GM19397 (cell line): ENCODE data around the gene ANKRD53.

Experiments used
- ATAC-seq: cut with Tn5 transposase; IDR thresholded peaks from one replicate; pipeline ENCODE4 v1.9.1; 2021; ENCODE audit warnings: mild to moderate bottlenecking, moderate library complexity; ENCODE audit not compliant: unreplicated experiment

ANKRD53 gene, protein sequence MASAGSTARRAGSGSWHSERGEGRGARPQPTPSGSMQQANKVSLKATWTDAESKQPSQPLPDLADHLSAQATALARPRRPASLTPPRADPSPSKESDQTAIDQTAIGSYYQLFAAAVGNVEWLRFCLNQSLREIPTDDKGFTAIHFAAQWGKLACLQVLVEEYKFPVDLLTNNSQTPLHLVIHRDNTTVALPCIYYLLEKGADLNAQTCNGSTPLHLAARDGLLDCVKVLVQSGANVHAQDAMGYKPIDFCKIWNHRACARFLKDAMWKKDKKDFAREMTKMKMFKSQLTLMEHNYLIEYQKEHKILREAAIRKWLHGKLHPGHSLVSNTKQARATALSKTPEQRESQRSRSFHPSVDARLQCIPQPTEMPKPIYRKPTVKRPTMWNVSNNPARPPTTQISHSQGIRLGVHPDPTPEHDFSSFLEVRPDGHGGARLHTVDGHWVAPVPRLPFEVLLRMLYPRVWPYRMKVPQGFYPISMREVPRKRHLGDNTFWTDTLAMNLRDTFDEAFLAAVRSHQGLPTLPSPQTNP

DNA sequence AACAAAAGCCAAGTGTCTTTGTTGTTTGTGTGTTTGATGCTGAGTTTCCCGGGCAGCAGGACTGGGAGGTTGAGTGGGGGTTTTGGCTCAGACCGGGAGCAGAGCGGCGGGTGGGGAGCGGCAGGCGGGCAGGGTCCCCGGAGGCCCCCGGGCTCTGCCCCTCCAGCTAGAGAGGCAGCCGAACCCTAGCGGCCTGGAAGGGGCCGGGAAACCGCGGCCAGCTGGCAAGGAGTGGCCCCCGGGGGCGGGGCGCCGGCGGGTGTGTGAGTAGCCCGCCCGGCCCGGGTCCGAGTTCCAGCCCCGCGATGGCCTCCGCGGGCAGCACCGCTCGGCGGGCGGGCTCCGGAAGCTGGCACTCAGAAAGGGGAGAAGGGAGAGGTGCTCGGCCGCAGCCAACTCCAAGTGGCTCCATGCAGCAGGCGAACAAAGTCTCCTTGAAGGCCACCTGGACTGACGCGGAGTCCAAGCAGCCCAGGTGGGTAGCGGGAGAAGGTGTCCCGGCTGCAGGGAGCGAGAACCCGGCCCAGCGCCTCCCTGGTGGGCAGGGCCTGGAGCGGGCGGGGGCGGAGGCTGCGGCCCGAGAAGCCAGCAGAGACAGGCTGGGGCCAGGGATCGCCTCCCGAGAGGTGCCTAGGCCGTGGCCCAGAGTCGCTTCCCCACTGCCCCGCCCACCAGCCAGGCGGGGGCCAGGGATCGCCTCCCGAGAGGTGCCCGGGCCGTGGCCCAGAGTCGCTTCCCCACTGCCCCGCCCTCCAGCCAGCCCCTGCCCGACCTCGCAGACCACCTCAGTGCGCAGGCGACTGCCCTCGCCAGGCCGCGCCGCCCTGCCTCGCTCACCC is at the start of gene ANKRD53:
TSS of gene ANKRD53 (plus strand) at position 290 of the 839 bp plus-strand sequence. CDS start at position 306, 16 bp downstream.
- ATAC-seq = no peak

DNA sequence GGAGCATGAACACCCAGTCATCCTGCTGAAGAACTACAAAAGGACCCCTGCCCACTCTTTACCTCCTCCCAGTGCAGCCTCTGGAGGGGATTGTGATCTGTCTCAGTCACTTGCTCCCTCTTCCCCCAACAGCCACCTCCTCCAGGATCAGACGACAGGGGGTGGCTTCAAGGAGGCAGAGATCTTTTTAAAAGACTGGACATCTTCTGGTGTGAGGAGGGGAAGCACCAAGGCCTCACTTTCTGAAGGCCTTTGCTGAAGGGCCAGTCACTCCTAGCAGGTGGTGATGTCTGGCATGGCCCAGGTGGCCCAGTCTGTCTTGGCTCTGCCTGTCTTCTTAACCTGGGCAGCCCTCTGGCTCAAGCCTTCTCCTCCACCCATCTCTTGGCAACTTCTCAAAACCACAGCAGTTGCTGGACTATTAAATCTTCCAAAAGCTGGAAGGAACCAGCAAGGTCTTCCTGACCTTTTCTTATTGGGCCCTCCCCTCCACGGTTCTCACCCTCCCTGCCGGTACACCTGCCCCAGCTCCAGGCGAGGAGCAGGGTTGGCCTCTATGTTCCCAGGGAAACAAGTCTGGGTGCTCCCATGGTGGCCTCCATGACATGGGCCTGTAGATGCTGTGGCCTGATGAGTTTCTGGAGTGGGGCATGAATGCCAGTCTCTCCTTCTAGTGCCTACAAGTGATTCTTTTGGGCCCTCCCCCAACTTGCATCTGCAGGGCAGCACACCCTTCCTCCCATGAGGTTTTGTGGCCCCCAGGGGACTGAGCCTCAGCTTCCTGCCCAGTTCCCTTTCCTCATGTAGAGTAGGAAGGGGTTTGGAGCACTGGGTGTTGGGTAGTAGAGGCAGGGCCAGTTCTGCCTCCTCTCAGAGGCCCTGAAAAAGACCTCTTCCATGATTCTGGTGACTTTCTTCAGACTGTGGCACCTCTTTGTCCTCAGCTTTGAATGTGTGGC is 47.8 kb upstream of the ANKRD53 start:
- no peak for ATAC-seq

DNA sequence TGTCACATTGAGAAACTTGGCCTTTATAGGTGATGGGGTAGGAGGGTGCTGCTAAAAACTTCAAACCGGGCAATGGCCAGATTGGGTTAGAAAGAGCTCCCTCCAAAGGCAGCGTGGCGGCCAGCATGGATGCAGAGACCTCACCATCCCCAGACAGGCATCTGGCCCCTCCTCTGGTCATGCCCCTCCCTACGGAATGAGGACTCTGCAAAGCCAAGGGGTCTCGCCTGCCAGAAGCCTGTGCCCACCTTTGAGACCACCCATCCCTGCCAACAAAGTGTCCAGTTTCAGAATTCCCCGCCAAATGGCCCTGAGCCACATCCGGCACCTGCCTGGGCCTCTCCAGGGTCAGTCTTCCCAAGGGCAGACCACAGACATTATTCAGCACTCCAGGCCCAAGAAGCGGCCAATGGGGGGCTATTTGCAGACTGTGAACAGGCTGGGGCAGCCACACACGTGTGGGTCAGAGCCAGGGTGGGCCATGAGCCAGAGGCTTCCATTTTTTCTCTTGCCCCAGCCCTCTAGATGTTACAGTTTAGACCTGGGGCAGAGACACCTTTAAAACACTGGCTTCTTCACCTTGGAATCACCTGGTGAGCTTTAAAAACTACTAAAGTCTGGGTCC is 46.9 kb upstream of the ANKRD53 start:
- no peak for ATAC-seq

DNA sequence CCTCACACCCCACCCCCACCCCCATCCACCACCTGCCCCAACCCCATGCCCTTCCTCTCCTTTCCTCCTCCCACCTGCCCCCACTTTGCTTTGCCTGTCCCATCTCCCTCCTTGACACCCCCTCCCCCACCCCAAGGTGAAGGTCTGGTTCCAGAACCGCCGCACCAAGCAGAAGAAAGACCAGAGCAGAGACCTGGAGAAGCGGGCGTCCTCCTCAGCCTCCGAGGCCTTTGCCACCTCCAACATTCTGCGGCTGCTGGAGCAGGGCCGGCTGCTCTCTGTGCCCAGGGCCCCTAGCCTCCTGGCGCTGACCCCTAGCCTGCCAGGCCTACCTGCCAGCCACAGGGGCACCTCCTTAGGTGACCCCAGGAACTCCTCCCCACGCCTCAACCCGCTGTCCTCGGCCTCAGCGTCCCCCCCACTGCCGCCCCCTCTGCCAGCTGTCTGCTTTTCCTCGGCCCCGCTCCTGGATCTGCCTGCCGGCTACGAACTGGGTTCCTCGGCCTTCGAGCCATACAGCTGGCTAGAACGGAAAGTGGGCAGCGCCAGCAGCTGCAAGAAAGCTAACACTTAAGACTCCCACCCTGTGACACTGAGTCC is 45.7 kb upstream of the ANKRD53 start:
- no peak for ATAC-seq

DNA sequence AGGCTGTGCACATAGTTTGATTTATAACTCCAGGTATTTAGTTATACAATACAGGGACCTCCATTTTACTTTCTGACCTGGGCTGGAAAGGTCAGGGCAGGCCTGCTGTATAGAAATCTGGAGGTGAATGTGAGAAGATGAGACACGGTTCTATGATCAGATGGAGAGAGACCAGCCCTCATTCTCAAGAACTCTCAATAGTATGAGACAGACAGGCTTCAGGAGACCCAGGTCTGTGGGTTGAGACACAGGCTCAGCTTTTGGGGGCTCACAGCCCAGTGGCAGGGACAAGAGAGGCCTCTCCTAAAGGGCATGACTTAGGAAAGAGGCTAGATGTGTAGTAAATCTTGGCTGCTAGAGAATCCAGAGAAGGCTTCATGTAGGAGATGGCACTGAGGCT is 43.4 kb upstream of the ANKRD53 start:
- no peak for ATAC-seq

DNA sequence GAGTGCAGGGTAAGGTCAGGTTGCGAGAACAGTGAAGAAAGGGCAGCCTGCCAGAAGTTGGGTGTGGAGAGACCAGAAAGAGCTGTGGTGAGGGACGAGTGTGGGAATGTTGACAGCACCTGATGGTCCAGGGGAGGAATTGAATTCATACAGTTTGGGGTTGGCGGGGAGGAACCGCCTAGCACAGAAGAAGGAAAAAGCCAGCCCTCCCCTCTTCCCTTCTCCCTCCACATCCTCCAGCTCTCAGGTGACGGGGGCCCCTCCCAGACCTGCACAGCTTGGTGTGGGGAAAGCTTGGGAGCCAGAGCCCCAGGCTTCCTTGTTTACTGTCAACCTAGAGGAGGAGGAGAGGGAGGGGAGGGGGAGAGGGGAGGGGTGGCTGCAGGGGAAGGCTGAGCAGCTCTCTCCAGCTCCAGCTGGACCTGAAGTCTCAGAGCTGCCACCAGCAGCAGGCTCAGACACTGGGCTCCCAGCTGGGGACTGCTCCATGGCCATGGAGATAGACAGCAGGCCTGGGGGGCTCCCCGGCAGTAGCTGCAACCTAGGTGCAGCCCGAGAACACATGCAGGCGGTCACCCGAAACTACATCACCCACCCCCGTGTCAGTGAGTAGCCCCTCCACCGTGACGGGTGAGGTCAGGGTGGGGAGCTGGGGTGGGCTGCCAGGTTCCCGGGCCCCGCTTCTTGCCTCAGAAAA is 42.8 kb upstream of the ANKRD53 start, which contains the start of gene ATP6V1B1:
TSS of gene ATP6V1B1 (plus strand) at position 433 of the 697 bp plus-strand sequence. CDS start at position 488, 55 bp downstream.
- ATAC-seq = no peak

DNA sequence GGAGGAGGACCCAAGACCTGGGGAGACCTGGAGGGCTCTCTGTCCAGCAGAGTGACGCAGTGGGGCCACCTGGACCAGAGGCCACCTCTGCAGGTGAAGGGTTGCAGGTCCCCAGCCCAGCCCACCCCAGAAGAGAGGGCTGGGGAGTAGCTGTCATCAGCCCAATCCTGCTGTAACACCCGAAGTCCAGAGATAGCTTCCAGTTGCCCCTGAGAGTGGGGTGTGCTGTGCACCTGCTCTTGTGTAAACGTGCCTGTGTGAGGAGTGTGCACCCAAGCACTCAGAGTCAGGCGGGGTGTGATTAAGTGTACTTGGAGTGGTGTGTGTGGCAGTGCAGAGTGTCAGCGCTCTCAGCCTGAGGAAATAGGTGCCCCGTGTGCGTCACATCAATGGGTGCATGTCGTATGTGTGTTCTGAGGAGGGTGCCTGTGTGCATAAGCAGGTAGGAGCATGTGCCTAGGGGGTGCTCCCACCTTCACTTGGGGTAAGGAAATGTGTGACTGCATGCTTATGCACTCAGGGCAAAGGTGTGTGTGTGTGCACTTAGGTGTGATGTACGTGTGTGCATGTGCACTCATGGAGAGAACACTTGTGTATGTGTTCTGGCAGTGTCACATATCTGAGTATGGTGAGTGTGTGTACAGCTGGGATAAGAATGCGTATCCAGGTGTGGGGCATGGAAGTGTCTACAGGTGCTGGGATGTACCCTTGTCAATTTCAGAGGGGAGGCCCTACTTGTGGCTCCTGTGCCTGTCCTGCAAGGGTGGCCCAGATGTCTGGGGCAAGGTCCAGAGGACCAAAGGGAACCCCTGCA is 42.1 kb upstream of the ANKRD53 start:
- ATAC-seq = no peak

DNA sequence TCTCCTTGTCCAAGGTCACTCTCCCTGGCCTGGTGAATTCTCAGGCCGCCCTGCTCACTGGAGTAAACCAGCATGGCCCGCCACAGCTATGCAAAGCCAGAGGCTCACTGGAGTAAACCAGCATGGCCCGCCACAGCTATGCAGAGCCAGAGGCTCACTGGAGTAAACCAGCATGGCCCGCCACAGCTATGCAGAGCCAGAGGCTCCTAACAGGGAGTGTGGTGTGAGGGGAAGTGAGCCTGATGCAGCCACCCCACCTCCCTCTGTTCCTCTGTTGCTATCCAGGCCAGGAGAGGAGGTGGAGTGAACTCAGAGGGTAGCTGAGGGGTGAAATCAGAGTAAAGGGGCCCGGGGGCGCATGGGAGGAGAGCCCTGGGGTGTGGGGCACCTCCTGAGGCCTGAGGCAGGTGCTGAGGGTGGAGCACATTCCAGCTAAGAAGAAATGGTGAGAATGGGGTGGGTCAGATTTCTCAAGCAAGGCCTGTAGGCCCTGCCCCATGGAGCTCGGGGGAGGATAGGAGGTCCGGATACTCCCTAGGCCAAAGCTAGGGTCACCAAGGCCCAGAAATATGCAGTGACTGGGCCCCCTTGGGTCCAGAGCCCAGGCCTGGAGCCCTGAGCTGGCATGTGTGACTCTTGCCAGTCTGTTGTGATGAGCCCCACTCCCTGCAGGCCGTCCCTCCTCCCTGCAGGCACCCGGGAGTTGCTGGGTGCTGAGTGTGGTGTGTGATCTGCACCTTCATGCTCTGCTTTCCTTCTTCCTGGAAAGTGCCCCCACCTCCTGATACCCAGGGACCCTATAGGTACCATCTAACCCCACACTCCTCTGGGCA is 41.2 kb upstream of the ANKRD53 start:
- no peak for ATAC-seq

DNA sequence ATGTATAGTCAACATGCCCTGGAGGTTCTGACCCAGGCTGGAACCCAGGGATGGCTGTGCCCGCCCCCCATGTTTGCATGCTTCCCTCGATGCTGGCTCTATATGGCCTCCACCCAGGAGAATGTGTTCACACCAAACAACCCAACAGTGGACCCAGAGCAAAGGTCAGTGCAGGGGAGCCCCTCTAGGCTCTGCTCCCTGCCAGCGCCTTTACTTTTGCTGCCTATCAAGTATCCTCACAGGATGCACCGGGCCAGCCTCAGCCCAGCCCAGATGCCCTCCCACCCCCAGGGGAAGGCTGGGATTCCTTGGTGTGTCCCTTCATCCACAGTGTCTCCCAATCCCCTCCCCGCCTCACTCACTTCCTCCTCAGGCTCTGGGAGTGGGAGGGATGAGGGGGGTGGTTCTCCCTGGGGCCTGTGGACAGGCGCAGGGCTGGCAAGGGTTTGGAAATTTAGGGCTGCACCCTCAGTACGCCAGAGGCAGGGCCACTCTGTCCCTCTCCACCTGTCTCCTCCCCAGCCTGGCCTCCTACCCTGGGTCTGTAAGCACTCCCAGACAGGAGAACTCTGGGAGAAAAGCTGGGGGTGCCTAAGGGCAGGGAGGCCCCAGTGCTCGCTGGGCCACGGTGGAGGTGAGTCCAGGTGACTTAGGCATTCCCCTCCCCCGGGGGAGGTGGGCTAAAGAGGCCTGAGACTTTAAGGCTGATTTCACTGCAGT is 40.4 kb upstream of the ANKRD53 start:
- no peak for ATAC-seq

DNA sequence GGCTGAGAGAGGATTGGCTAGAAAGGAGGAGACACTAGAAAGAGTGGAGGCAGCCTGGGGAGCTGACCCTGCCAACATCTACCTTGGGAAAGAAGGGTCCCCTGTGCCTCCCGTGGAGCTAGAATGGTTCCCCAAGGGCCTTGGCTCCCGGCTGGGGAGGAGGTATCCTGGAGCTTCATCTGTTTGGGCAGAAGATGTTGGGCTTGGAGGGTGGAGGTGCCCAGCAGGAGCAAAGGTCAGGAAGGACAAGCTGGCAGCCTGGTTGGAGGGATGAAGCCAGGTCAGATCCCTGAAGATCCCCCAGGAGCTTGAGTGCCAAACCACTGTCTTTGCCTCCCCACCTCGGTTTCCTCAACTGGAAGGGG is 39.9 kb upstream of the ANKRD53 start:
- no peak for ATAC-seq

DNA sequence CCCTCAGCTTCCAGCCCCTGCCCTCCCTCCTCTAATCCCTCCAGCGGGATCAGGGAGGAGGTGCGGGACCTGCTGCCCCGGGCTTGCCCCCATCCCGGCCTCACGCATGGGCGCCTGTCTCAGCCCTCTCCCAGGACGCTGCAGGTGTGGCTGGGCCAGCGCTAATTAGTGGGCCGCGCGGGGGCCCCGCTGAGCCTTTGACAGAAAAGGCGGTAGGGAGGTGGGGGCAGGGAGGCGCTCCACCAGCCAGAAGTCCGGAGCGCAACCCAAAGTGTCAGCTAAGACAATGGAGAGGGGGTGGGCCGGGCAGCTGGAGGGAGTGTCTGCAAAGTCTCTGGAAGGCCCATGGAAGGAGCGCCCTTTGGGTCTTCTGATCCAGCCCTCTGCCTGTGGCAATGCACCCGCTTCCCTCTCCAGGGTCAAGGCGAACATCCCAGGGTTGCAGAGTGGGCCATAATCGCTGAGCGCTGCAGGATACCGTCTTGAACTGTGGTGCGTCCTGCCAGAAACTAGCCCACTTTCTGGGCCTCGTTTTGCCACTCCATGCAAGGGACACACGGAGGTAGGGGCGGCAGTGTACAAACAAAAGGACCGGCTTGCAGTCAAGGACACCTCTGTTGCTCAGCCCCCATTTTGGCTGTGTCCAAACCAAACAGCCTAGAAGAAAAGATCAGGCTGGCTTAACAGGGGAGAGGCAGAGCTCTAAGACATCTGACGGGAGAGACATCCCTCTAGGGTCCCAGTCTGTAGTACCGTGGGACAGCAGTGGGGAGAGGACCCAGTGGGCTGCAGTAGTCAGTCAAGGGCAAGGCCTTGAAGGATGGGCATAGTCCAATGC is 39.2 kb upstream of the ANKRD53 start:
- no peak for ATAC-seq

DNA sequence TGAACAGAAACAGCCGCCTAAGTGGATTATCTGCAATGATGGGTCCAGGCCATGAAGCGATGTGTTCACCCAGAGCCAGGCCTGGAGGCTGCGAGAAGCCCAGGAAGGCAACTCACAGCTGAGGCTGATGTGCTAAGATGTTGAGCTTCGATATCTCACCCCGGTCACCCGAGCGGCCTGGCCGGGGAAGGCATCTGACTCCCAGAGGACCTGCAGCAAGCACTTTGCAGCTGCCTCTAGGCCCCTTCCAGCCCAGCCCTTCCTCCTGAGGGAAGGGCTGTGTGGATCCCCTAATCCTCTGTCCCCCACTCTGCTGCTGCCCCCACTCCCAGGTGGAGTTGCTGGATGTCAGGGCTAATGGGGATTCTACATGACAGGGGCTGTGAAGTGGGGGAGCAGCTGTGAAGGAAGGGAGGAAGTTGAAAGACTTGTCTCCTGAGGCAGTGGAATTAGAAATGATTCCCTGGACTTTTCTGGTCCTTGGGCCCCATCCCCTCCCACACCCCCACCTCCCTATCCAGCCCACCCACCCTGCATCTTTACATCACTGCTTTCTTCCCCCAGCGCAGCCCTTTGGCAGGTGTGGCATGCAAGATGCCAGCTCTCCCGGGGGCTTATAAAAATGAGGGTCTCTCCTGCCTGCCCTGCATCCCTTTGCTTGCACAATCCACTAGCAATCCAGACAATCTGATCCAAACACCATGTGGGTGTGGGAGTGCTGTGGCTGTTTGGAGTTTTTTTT is 38.4 kb upstream of the ANKRD53 start:
- no peak for ATAC-seq

DNA sequence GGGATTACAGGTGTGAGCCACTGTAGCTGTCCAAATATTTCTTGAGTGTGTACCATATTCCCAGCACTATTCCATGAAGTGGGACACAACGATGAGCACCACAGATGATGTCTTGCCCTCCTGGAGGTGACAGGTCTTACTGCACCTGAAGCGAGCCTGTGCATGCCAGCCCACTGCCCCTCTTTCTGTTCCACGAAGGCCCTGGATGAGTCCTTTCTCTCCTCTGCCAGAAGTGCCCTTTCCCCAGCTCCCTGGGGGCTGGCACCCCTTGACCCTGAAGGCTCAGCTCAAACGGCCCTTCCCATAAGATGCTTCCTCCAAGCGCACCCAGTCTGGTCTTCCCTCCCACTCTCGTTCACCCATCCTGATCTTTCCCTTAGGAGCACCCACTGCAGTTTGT is 37.2 kb upstream of the ANKRD53 start:
- ATAC-seq = no peak

DNA sequence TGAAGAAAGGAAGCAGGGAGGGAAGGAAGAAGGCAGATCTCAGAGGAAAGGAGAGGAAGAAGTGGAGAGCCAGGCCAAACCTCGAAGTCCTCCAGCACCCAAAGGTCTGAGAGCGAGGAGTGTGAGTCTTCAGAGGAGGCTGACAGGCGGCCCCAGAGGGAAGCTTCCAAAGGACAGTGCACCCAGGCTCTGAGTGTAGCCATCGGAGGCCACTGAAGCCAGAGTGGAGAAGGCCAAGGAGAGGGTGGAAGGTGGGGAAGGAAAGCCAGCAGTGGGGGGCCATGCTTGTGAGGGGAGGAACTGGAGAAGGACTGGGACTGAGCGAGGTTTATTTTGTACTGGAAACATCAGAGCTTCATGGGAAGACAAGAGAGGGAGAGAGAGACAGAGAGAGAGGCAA is 36.7 kb upstream of the ANKRD53 start:
- no peak for ATAC-seq
